ENCODE measurements around the gene DENND1A. TPM values are rescaled to one million over a fixed set of nuclear protein-coding genes. Genes with fewer than 3 reads are reported as not detected.

DENND1A gene
- total RNA-seq, 1 donor from 2014 or later, result 25.2 TPM

DNA sequence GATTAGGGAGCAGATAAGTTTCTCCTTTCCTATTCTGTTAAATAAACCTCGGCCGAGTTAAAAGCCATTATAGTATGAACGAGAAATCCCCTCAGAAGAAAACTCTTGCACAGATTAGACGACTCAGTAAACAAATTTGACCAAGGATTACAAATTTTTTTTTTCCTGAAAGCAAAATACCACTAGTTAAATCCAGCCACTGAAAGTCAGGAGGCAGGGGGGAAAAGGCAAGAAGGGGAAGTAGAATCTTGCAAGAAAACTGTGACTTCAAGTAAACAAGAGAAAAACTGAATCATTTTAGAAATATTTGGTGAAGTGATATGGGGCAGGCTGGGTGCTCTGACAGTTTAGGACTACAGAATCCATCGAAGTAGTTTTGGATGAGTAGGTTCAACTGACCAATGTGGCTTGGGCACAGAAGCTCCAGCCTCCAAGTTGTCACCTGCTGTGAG, 251.0 kb downstream of the DENND1A start:
- H3K4me1 Mint-ChIP-seq, result peaks cover 38% of the 10 kb centered on the region
- H3K4me3 Mint-ChIP-seq, result peak overlapping the region; percentile 58
- TF ChIP-seq, protein P1, sequence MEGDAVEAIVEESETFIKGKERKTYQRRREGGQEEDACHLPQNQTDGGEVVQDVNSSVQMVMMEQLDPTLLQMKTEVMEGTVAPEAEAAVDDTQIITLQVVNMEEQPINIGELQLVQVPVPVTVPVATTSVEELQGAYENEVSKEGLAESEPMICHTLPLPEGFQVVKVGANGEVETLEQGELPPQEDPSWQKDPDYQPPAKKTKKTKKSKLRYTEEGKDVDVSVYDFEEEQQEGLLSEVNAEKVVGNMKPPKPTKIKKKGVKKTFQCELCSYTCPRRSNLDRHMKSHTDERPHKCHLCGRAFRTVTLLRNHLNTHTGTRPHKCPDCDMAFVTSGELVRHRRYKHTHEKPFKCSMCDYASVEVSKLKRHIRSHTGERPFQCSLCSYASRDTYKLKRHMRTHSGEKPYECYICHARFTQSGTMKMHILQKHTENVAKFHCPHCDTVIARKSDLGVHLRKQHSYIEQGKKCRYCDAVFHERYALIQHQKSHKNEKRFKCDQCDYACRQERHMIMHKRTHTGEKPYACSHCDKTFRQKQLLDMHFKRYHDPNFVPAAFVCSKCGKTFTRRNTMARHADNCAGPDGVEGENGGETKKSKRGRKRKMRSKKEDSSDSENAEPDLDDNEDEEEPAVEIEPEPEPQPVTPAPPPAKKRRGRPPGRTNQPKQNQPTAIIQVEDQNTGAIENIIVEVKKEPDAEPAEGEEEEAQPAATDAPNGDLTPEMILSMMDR (IDR thresholded peaks at IDR 0.05), result no peak
- H3K27ac Mint-ChIP-seq, result peak overlapping the region; percentile 83
- peaks cover 10% of the 10 kb centered on the region for H3K36me3 Mint-ChIP-seq (ENCODE audit: low read depth)
- POLR2A ChIA-PET, result no interaction called here
- CTCF ChIA-PET, result no interaction called here
- intact Hi-C loops (cut with micrococcal nuclease), result loop anchor here (2.0 kb wide), 1 partner anchor 18 kb away; no protein-coding TSS in a partner anchor
- H3K9me3 Mint-ChIP-seq, result peaks cover 2% of the 10 kb centered on the region
- no peak for DNase-seq
- ATAC-seq (ENCODE audit: low read depth), result no peak
- H3K27me3 Mint-ChIP-seq, result no peaks in the 10 kb centered on the region

DNA sequence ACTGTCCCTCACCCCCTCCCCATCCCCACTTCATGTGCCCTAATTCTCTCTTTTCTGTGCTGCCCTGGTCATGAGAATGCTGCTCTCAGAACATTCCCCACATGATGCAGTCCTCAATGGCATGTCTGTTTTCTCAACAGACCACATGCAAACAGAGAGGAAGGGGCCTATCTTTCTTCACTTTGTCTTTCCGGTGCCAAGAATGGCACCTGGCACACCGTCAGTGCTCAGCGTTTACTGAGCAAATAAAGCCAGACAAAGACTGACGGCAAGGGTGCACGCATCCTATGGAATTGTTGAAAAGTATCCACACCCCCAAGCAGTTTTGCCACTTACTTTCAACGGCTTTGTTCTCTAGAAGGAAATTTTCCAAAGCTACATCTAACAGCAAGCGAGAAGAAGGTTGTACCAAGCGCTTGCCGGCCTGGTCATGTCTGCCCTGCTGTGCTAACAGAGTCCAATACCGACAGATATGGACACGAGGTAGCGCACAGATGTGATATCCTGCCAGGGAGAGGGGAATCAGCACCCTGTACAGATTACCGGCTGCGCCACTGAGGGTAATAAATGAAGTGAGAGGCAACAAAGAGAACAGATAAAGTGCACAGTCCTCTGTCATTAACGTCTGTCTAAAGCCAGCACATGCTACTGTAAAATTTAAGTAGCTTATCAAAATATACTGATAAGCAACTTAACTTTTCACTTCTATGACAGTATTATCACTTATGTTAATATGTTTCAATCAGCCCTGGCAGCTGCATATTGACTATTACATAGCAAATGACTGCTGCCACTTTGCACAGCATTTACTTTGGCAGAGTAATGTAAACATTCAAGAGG, 251.7 kb downstream of the DENND1A start:
- CTCF ChIA-PET, result no interaction called here
- peak overlapping the region; percentile 83 for H3K27ac Mint-ChIP-seq
- ATAC-seq (ENCODE audit: low read depth), result no peak
- peaks cover 36% of the 10 kb centered on the region for H3K4me1 Mint-ChIP-seq
- POLR2A ChIA-PET, result no interaction called here
- peak overlapping the region; percentile 58 for H3K4me3 Mint-ChIP-seq
- intact Hi-C loops (cut with micrococcal nuclease), result loop anchor here (2.0 kb wide), 1 partner anchor 17 kb away; no protein-coding TSS in a partner anchor
- TF ChIP-seq, protein P1 (IDR thresholded peaks at IDR 0.05), result no peak
- no peaks in the 10 kb centered on the region for H3K27me3 Mint-ChIP-seq
- no peak for DNase-seq
- H3K9me3 Mint-ChIP-seq, result peaks cover 6% of the 10 kb centered on the region
- peaks cover 14% of the 10 kb centered on the region for H3K36me3 Mint-ChIP-seq (ENCODE audit: low read depth)

DNA sequence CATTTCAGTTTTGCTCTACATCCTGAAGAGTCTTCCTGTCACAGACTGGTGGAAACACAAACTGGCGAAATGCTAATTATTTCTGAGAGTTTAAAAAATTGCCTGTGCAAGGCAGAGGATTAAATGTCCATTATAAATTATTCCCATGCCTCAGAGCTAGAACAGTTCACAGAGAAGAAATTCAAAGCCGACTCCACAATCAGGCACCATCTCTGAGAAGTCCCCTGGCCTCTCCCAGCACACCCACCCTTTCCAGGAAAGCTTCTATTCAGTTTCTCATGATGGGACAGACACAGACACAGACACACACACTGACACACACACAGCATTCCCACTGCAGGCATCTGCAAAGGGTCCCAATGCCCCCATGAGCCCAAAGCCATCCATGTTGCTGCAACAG, 253.1 kb downstream of the DENND1A start:
- intact Hi-C loops (cut with micrococcal nuclease), result no loop called here
- Mint-ChIP-seq H3K27me3 (no peaks in the 10 kb centered on the region), H3K36me3 (ENCODE audit: low read depth) (peaks cover 23% of the 10 kb centered on the region), H3K27ac (no peak overlapping the region), H3K9me3 (peaks cover 11% of the 10 kb centered on the region), H3K4me1 (peaks cover 36% of the 10 kb centered on the region), H3K4me3 (no peak overlapping the region)
- CTCF ChIA-PET, result no interaction called here
- ATAC-seq (ENCODE audit: low read depth) (no peak), DNase-seq (no peak)
- POLR2A ChIA-PET, result no interaction called here
- TF ChIP-seq, protein P1 (IDR thresholded peaks at IDR 0.05), result no peak

DNA sequence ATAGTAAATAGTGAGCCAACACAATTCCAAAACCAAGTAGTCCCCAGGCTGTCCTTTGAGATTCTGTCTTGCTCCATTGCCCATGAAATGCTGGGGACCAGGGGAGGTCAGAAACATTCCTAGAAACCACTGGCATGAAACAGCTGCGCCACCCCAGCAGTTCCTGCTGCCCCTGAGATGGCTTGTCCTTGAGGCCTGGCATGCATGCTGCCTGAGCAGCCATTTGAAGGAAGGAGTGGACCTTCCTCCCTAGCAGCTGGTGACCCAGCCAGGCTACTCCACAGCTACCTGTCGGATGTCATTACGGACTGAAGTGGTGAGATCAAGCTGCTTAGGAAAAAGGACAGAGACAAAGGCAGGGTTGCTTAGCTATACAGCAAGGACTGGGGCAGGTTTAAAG, 260.6 kb downstream of the DENND1A start:
- intact Hi-C loops (cut with micrococcal nuclease), result loop anchor here (10.0 kb wide), 1 partner anchor 255 kb away; no protein-coding TSS in a partner anchor
- DNase-seq, result no peak
- Mint-ChIP-seq H3K27ac (no peak overlapping the region), H3K4me1 (no peaks in the 10 kb centered on the region), H3K9me3 (peaks cover 16% of the 10 kb centered on the region), H3K36me3 (ENCODE audit: low read depth) (peaks cover 60% of the 10 kb centered on the region), H3K27me3 (no peaks in the 10 kb centered on the region), H3K4me3 (no peak overlapping the region)
- CTCF ChIA-PET, result no interaction called here
- no peak for ATAC-seq (ENCODE audit: low read depth)
- TF ChIP-seq, protein P1 (IDR thresholded peaks at IDR 0.05), result no peak
- POLR2A ChIA-PET, result interaction anchor here (0.5 kb wide), 1 partner anchor 729 kb away, joined by 3 read pairs; the partner anchor contains the start of gene RABGAP1

DNA sequence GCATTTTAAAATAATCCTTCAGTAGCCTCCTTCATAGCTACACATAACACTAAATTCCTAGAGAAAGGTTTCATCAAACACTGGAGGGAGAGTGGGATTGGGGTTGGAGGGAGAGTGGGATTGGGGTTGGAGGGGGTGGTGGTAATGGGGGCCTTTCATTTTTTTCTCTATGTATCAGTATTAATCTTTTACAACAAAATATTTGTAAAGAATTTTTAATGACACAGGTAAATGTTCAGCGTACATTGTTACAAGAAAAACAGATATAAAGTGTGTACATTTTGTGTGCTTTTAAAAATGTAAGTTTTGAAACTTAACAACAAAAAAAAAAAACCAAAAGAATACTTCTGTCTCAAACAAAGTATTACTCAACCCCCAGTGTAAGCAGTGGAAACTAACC, 266.4 kb downstream of the DENND1A start:
- Mint-ChIP-seq H3K4me3 (no peak overlapping the region), H3K36me3 (ENCODE audit: low read depth) (peaks cover 37% of the 10 kb centered on the region), H3K27me3 (no peaks in the 10 kb centered on the region), H3K9me3 (peaks cover 12% of the 10 kb centered on the region), H3K4me1 (peaks cover 44% of the 10 kb centered on the region), H3K27ac (no peak overlapping the region)
- ATAC-seq (ENCODE audit: low read depth) (no peak), DNase-seq (no peak)
- CTCF ChIA-PET, result no interaction called here
- TF ChIP-seq, protein P1 (IDR thresholded peaks at IDR 0.05), result no peak
- POLR2A ChIA-PET, result interaction anchor here (0.7 kb wide), 1 partner anchor 8 kb away, joined by 5 read pairs; no protein-coding TSS in a partner anchor
- intact Hi-C loops (cut with micrococcal nuclease), result loop anchor here (10.0 kb wide), 1 partner anchor 261 kb away; no protein-coding TSS in a partner anchor

All from activated B cell treated with CpG ODN at 0.5 μM for 24 hours (primary cell).